HepG2 (cell line): ENCODE measurements around the gene SIX5. TPM values are rescaled to one million over a fixed set of nuclear protein-coding genes. Genes with fewer than 3 reads are reported as not detected.
A peak's percentile ranks its signal among the peaks of the same experiment; 100 is the strongest.

Source experiments
- AGO2 ChIP-seq: fragments of 200-400 bp; formaldehyde crosslinking; optimal IDR thresholded peaks from 2 replicates; pipeline ENCODE3; 2017; ENCODE audit warnings: mild to moderate bottlenecking, low read depth, low read length, moderate library complexity
- HDAC6 ChIP-seq: fragments of 200-600 bp; sonication (generic); IDR thresholded peaks from 2 replicates; pipeline ENCODE4 v1.7.0; 2017; ENCODE audit warnings: mild to moderate bottlenecking, antibody characterized with exemption, low read length, low read depth
- JDP2 ChIP-seq: sonication (generic); formaldehyde crosslinking; IDR thresholded peaks from 2 replicates; pipeline ENCODE4 v1.8.1; 2022; ENCODE audit warnings: missing genetic modification reagents, borderline replicate concordance
- MAFF ChIP-seq: IDR thresholded peaks from 2 replicates; pipeline ENCODE4 v1.6.1; 2011; ENCODE audit warnings: low read depth, low read length, improper control_type of control experiment
- MLX ChIP-seq: IDR thresholded peaks from 2 replicates; pipeline ENCODE4 v1.6.1; 2016
- MYC ChIP-seq: sonication (generic); formaldehyde crosslinking; IDR thresholded peaks from 2 replicates; pipeline ENCODE4 v1.9.0; 2021; ENCODE audit warnings: missing genetic modification reagents, borderline replicate concordance
- POGZ ChIP-seq: sonication (generic); formaldehyde crosslinking; IDR thresholded peaks from 2 replicates; pipeline ENCODE4 v1.4.0; 2020; ENCODE audit warnings: mild to moderate bottlenecking, missing genetic modification reagents
- ZBTB26 ChIP-seq: IDR thresholded peaks from 2 replicates; pipeline ENCODE4 v1.6.1; 2016; ENCODE audit warnings: missing compliant biosample characterization, missing genetic modification reagents, borderline replicate concordance
- ZBTB33 ChIP-seq: sonication (generic); formaldehyde crosslinking; IDR thresholded peaks from 2 replicates; pipeline ENCODE4 v1.4.0; 2020; ENCODE audit warnings: missing genetic modification reagents
- ZBTB38 ChIP-seq: sonication (generic); formaldehyde crosslinking; IDR thresholded peaks from 2 replicates; pipeline ENCODE4 v1.5.1; 2020; ENCODE audit warnings: mild to moderate bottlenecking, missing genetic modification reagents
- ZFX ChIP-seq: sonication (generic); formaldehyde crosslinking; IDR thresholded peaks from 2 replicates; pipeline ENCODE4 v1.4.0; 2020; ENCODE audit warnings: mild to moderate bottlenecking, low read depth, missing genetic modification reagents, moderate library complexity
- ZNF230 ChIP-seq: sonication (generic); formaldehyde crosslinking; IDR thresholded peaks from 2 replicates; pipeline ENCODE4 v1.4.0; 2020; ENCODE audit warnings: mild to moderate bottlenecking, missing genetic modification reagents
- ZNF274 ChIP-seq: sonication (generic); formaldehyde crosslinking; IDR thresholded peaks from 2 replicates; pipeline ENCODE4 v1.5.1; 2020; ENCODE audit warnings: mild to moderate bottlenecking, missing genetic modification reagents
- ZNF30 ChIP-seq: sonication (generic); formaldehyde crosslinking; IDR thresholded peaks from 2 replicates; pipeline ENCODE4 v1.5.0; 2020; ENCODE audit warnings: mild to moderate bottlenecking, missing genetic modification reagents
- ZNF574 ChIP-seq: sonication (generic); formaldehyde crosslinking; IDR thresholded peaks from 2 replicates; pipeline ENCODE4 v1.4.0; 2020; ENCODE audit warnings: missing genetic modification reagents
- ZNF605 ChIP-seq: sonication (generic); formaldehyde crosslinking; IDR thresholded peaks from 2 replicates; pipeline ENCODE4 v1.8.0; 2022; ENCODE audit warnings: mild to moderate bottlenecking, missing genetic modification reagents
- ZNF782 ChIP-seq: sonication (generic); formaldehyde crosslinking; IDR thresholded peaks from 2 replicates; pipeline ENCODE4 v1.4.0; 2020; ENCODE audit warnings: missing genetic modification reagents, mild to moderate bottlenecking, borderline replicate concordance
- polyA plus RNA-seq, 8 experiments: library from polyadenylated mRNA; depleted of rRNA in 3 of 8; stranded (reverse) in 7 of 8; unstranded in 1 of 8; fragments of >200 nt; fragmentation: Illumina TruSeq in 4 of 8; extraction: Trizol in 4 of 8; gene quantifications; 2 replicates each; pipeline versions ENCODE4 v1.2.1 to v1.2.3, GENCODE V29; 2011 to 2016; ENCODE audit warnings: low read depth in 4 of 8, missing spikeins in 1 of 8, mixed read lengths in 1 of 8; ENCODE audit not compliant: insufficient read depth in 1 of 8
- total RNA-seq, 5 experiments: library from RNA; depleted of rRNA; stranded (reverse); fragments of >200 nt; fragmentation: Illumina TruSeq; extraction: Trizol; gene quantifications; 2 replicates each; pipeline ENCODE4 v1.2.3, GENCODE V29; 2016; ENCODE audit warnings: low read depth in 1 of 5
- TF ChIP-seq, protein P1 (sequence below): sonication (generic); formaldehyde crosslinking; IDR thresholded peaks from 2 replicates; pipeline ENCODE4 v1.8.1; 2023; ENCODE audit warnings: mild to moderate bottlenecking, moderate library complexity, missing genetic modification reagents
- TF ChIP-seq, protein P2 (sequence below): sonication (generic); formaldehyde crosslinking; IDR thresholded peaks from 2 replicates; pipeline ENCODE4 v1.4.0; 2020; ENCODE audit warnings: missing genetic modification reagents, borderline replicate concordance

Gene SIX5
- total and polyA plus RNA-seq, 2 of the 13 experiments (the other 11 are each of a cell fraction or from before 2014, with no cell fraction given), result 7.7 to 10.5 TPM

GRCh38 chr19:45766869-45767346 is 2.1 kb downstream of the SIX5 start (continued):
- TF ChIP-seq ZNF230 (CRISPR knock-in tag) (0 out of 2 replicates have a peak, but pooled peaks have one; percentile 27), ZNF274 (0 out of 2 replicates have a peak, but pooled peaks have one; percentile 11), ZBTB38 (CRISPR knock-in tag) (peak; percentile 1; the same call in 1 of the 2 replicates), ZNF574 (0 out of 2 replicates have a peak, but pooled peaks have one; percentile 11), ZFX (peak; percentile 24; the same call in 1 of the 2 replicates), ZNF605 (CRISPR knock-in tag) (0 out of 2 replicates have a peak, but pooled peaks have one; percentile 22), POGZ (CRISPR knock-in tag) (no peak), MLX (0 out of 2 replicates have a peak, but pooled peaks have one; percentile 7), ZNF30 (0 out of 2 replicates have a peak, but pooled peaks have one; percentile 8), ZNF782 (CRISPR knock-in tag) (0 out of 2 replicates have a peak, but pooled peaks have one; percentile 28), HDAC6 (no peak), ZBTB26 (CRISPR knock-in tag) (no peak), MYC (CRISPR knock-in tag) (0 out of 2 replicates have a peak, but pooled peaks have one; percentile 1), ZBTB33 (CRISPR knock-in tag) (0 out of 2 replicates have a peak, but pooled peaks have one; percentile 33), MAFF (no peak), AGO2 (peak; percentile 8), JDP2 (no peak)
- TF ChIP-seq, protein P1, sequence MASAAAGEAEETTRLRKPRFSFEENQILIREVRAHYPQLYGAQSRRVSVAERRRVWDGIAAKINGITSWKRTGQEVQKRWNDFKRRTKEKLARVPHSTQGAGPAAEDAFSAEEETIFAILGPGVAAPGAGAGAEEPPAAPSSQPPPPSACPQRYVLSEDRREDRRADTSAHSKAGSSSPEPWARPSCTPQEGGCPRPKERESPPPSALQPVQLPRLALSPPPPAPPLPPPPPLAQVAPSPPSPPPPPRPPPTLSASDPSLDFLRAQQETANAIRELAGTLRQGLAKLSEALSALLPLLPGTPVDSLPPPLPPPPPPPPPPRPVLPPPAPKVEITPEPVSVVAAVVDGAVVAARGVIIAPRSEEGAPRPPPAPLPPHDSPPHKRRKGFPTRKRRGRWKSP, result peak; percentile 24; the same call in 1 of the 2 replicates
- TF ChIP-seq, protein P2, sequence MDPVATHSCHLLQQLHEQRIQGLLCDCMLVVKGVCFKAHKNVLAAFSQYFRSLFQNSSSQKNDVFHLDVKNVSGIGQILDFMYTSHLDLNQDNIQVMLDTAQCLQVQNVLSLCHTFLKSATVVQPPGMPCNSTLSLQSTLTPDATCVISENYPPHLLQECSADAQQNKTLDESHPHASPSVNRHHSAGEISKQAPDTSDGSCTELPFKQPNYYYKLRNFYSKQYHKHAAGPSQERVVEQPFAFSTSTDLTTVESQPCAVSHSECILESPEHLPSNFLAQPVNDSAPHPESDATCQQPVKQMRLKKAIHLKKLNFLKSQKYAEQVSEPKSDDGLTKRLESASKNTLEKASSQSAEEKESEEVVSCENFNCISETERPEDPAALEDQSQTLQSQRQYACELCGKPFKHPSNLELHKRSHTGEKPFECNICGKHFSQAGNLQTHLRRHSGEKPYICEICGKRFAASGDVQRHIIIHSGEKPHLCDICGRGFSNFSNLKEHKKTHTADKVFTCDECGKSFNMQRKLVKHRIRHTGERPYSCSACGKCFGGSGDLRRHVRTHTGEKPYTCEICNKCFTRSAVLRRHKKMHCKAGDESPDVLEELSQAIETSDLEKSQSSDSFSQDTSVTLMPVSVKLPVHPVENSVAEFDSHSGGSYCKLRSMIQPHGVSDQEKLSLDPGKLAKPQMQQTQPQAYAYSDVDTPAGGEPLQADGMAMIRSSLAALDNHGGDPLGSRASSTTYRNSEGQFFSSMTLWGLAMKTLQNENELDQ (CRISPR knock-in tag), result no peak
